Posterior cingulate gyrus (tissue), 11 donors: Measurements from ENCODE around the gene PNPLA5.
"Not testable (repeated sequence)": the region's sequence is repeated elsewhere in the genome, so short reads cannot be mapped to it uniquely, and the experiment has no call there.

Source experiments
- DNase-seq, 10 donors: peaks; one replicate each; pipeline versions ENCODE4 v3.0.0 to v3.0.0-alpha.2; 2020 to 2021; ENCODE audit warnings: mixed read lengths in 3 of 10
- intact Hi-C: fragments of 100-400 bp; cut with DNase I; formaldehyde crosslinking; loops from one replicate; pipeline ENCODE4 v1.15.1; 2023

Gene PNPLA5

DNA sequence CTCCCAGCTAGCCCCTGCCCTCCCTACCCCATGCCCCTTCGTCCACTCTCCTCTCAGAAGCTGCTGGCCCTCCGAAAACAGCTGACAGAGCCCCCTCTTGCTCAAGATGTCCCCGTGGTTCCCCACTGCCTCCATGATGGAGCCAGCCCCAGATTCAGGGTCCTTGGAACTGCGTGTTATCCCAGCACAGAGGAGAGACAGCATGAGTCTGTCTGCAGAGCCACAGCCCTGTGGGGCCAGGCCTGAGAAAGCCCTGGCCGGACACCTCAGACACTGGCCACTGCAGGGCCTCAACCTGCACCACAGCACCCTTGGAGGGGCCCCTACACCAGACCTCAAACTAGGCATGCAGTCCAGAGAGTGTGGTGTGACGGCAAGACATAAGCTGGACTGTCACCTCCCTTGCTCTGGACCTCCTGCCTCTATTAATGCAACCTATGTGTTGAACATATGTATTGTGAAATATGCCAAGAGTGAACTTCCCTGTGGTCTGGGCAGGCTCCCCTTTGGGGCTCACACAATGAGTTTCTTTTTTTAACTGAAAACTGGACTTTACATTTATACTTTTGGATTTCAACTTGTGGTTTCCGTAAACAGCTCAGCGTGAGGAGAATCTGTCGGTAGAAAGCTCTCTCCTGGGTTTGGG is 9.6 kb downstream of the PNPLA5 start:
- peak in 4 of 10 donors; percentile 18 to 67 (median 41) for DNase-seq
- intact Hi-C loops = no loop called here

DNA sequence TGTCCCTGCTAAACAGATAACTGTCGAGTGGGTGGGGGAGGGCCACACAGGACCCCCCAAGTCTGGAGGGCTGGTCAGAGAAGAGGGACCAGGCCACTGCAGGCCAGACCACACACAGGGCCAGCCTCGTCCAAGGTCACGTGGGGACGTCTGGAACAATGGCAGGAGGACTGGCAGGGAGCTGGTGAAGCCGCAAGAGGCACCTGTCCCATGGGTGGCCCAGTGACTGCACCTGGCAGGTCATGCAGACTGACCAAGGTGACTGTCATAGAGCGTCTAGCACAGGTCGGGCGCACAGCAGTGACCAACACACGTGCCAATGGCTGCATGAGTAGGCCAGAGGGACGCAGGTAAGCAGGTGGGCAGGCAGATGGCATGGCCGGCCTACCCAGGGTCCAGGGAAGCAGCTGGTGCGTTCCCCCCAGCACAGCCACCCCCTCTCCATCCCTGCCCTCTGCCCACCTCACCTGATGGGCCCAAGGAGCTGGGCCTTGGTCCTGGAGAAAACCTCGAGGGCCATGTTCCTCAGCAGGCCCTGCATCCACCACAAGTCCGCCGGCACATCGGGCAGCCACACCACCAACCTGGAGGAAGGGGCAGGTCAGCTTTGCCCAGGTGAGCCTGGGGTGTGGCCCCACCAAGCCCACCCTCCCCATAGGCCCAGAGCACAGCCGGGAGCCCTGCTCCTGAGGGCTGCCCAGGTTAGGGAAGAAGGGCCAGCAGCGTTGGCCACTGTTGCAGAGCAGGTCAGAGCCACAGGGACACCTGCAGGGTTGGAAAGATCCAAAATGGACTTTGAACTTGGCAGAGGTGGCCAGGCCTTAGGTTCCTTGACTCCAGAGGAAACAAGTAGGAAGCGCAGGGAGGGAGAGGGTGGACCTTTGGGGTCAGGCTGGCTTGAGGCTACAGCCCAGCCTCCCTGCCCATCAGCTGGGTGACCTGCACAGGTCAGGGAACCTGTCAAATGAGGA is 10.4 kb downstream of the PNPLA5 start:
- intact Hi-C loops = no loop called here
- DNase-seq = peak in 5 of 10 donors; percentile 6 to 76 (median 39)

DNA sequence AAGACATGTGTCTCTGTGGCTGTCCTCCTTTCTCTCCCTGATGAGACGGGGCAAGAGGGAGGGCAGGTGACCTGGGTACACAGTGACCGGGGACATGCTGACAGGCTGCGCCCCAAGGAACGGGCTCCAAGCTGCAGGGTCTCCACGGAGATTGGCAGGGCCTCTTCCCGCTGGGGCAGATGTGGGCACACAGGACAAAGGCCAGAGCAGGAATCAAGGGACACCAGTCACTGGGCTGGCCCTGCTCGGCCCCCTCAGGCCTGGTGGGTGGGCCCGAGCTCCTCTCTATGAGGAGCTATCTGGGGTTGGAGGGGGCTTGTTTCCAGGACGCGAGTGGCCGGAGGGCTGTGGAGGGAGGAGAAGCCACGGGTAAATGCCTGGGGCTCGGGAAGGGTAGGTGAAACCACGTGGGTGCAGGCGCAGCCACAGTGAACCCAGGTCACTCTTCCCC is 11.2 kb downstream of the PNPLA5 start:
- peak in 4 of 10 donors; percentile 1 to 74 (median 31) for DNase-seq
- intact Hi-C loops = no loop called here

DNA sequence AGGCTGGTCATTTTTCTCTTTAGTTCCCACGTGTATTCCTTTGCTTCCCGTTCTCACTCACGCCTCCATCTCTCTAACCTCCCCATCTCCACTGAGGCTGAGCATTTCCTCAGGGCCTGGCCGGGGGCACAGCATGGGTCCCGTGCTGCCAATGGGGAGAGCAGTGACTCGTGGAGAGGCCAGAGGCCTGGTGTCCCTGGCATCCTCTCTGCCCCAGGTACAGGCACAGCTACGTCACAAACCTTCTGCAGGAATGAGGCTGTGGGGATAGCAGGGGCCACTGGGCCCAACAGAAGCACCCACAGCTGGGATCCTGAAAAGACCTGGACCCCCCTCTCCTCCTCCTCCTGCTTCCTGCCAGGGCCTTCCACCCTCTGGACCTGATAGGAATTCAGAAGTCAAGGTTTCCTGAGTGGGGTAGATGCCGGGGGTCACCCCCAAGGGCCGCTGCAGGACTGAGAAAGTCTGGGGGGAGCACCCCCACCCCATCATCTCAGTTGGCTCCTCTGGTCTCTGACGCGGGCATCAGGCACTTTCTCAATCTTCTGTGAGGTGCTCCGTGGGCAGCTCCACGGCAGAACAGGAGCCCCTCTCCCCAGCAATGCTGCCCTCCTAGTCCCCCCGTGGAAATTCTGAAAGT is 11.8 kb downstream of the PNPLA5 start:
- peak in 3 of 10 donors; percentile 2 to 75 (median 56) for DNase-seq
- intact Hi-C loops = no loop called here

DNA sequence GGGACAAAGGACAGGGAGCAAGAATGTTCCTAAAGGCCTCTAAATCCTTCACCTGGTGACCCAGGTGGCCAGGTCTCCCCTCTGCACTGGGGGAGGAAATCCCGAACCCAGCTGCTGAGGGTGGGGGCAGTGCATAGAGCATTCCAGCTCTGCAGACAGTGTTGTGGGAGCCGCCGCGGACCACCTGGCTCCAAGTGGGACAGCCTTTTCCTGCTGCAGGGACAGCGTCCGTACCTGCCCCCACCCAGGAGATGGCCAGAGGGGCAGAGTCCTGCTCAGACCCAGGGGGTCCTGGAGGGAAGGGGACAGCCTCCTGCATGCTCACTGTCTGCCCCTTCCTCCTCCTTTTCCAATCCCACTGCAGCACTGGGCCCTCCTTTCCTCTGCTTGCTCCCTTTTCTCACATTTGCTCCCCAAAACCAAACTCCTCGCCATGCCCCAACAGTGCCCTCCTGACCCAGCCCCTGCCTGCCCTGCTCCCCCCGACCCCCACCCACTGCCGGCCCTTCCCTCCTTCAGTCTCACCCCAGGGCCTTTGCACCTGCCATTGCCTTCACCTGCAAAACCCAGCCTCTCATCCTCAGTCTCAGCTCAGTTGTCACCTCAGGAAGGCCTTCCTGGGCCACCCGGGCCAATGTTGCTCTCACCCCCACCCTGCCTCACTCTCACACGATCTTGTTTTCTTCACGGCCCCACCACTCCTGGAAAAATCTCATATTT is 12.8 kb downstream of the PNPLA5 start:
- intact Hi-C loops = no loop called here
- peak in 4 of 10 donors; percentile 6 to 62 (median 45) for DNase-seq

DNA sequence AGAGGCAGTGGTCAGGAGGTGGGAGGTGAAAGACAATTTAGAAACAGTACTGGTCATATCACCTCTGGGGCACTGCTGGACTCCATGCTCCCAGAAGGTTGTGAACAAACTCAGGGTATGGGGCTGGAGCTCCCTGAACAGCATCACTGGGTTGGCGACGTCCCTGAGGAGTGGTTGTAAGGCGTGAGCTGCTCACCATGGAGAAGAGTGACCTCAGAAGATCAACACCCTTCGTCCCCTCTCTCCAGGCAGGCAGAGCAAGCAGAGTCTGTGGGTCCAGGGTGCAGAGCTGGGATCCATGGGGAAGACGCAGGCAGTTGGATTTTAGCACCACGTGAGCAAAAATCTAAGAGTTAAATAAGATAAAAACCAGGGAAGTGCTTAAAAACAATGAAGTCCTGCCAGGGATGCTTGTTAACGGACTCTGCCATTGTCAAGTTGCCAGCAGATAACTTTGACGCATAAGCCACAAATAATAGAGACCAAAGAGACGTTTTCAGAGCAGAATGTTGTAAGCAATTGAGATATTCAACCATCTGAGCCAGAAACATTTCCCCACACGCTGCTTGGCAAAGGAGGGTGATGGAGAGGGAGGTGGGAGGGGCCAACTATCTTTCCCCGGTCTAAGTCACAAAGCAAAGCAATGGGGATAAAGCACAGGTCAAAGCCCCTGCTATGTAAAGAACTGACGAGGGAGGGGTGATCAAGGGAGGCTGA is 13.6 kb downstream of the PNPLA5 start:
- peak in 2 of 10 donors; percentile 48 to 53 for DNase-seq
- intact Hi-C loops = no loop called here

DNA sequence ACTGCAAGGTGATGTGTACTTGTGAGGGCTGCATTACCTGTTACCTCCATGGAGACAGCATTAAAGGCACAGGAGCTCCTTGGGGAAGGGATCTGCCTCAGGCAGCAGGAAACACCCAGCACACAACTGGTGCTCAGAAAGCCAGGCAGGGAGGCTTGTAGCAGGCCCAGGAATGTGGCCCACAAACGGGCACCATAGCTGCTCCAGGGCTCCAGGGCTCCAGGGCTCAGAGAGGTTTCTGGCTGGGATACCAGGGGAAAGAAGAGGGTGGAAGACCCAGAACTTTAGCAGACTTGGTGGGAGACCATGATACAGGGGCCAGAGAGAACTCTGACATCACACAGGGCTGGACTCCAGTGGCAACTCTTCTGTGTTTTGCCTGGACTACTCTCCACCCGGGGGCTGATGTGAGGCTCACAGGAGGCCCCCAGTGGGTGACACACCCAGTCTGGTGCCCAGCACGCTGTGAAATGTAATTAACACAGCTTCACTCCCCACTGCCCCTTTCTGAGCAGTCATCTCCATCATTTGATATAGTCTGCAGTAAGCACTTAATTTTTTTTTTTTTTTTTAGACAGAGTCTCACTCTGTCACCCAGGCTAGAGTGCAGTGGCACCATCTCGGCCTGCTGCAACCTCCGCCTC is 14.8 kb downstream of the PNPLA5 start:
- DNase-seq = peak in 2 of 10 donors; percentile 1 to 59
- intact Hi-C loops = no loop called here

DNA sequence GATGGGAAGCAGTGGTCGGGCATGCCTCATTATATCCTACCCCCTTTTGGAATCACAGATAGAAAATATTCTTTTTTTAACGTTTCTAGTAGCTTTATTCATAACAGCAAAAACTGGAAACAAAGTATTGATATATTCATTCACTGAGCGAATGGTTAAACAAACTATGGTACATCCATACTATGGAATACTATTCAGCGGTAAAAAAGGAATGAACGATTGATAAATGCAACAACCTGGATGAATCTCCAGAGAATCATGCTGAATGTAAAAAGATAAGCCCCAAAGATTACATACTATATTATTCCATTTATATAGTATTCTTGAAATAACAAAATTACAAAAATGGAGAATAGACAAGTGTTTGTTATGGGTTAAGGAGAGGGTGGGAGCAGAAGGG is 22.0 kb downstream of the PNPLA5 start:
- DNase-seq = no peak
- intact Hi-C loops = no loop called here

DNA sequence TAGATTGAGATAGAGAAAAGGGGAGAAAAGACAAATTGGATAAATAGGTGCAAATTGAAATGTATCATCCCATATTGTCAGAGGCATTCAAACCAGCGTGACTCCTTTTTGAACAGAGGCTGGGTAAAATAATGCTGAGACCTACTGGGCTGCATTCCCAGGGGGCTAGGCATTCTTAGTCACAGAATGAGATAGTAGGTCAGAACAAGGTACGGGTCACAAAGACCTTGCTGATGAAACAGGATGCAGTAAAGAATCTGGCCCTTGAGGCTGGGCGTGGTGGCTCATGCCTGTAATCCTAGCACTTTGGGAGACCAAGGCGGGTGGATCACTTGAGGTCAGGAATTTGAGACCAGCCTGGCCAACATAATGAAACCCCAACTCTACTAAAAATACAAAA is 22.8 kb downstream of the PNPLA5 start:
- DNase-seq, intact Hi-C loops: not testable (repeated sequence)

DNA sequence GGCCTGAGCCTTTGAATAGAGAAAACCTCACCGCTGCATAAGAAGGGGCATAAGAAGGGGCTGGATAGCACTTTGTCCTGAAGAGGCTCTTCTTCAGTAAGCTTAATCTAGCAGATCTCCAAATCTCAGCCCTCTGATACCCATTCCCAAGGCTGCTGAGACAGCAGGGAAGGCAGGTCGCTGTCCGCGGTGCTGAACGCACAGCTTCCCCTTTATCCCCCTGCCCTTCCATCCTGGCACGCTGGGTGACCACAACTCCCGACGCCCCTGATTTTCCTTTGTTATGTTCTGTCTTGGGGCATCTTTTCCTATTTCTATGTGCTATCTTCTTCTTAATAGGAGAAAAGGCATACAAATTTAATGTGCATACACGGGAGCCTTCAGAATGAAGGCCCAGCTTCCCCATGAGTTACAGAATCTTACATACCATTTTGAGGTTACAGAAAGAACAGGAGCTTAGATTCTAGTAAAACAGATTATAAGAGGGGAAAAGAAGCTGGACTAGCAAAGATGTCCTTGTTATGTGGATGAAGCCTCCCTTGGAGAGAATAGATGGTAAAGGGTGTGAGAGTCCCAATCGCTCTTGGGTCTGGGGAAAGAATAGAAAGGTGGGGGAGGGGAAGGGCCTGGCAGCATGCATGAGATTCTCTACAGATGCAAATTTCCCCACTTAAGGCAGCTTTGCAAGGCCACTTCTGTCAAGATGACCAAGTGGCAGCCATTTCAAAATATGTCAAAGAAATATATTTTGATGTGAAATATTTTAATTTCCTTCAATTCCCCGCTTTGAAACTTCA is 23.8 kb downstream of the PNPLA5 start:
- DNase-seq = peak in 6 of 10 donors; percentile 8 to 75 (median 49)
- intact Hi-C loops = no loop called here

DNA sequence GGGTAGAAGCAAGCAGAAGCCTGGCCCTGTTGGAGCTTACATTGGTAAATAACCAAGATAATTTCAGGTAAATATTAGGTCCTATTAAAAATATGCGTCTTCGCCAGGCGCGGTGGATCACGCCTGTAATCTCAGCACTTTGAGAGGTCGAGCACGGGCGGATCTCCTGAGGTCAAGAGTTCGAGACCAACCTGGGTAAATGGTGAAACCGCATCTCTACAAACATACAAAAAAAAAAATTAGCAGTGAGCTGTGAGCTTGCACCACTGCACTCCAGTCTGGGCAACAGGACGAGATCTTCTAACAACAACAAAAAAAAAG is 29.0 kb downstream of the PNPLA5 start:
- intact Hi-C loops = no loop called here
- DNase-seq = no peak

DNA sequence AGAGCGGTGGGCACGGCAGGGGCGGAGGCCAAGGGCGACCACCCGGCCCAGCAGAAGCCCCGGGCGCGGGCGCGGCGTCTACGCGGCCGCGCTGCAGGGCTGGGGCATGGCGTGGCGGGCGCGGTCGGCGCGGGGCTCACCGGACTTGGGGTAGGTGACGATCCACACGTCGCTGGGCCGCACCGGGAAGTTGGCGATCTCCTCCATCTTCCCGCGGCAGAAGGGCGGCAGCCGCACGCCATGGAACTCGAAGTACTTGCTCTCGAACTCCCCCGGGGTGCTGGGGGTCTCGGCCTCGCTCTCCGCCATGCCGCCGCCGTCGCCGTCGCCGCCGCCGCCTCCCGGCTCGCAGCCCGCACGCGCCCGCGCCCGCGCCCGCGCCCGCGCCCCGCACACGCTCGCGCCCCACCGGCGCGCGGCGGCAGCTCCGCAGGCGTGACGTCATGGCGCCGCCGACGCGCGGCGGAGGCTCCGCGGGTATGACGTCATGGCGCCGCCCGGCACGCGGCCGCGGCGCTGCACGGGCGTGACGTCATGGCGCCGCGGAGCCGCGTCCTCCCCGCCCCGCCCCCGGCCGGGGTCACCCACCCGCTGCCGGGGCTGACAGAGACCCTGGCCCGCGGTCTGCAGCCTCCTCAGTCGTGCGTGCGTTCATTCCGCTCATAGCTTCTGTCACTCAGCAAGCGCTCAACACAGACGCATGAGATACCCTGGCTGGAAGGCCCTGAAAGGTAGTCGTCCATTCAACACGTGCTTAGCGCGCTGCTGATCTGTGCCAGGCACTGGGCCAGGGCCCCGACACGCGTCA is 29.5 kb downstream of the PNPLA5 start, which contains the start of gene SULT4A1:
Gene SULT4A1, minus strand, starts transcription at position 440 of the 808 bp plus-strand sequence. Its CDS starts 131 bp downstream, at position 309.
- intact Hi-C loops = no loop called here
- DNase-seq = peak in 5 of 10 donors; percentile 10 to 92 (median 80)

DNA sequence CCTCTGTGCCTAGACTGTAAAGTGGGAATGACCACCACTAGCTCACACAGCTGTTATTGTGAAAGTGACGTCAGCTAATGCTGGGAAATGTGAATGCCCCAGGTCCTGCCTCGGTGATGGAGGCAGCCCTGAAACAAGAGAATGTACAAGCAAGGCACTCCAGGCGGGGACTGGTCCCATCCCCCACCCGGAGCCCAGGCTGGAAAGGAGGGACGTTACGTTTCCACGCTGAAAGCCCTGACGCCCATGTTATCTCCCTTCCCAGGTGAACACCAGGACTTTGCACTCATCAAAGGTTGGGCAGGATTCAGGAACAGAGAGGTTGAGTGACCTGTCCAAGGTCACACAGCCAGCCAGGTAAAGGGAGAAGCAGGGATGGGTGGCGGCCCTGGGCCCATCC is 30.3 kb downstream of the PNPLA5 start:
- intact Hi-C loops = no loop called here
- peak in 7 of 10 donors; percentile 32 to 93 (median 55) for DNase-seq

DNA sequence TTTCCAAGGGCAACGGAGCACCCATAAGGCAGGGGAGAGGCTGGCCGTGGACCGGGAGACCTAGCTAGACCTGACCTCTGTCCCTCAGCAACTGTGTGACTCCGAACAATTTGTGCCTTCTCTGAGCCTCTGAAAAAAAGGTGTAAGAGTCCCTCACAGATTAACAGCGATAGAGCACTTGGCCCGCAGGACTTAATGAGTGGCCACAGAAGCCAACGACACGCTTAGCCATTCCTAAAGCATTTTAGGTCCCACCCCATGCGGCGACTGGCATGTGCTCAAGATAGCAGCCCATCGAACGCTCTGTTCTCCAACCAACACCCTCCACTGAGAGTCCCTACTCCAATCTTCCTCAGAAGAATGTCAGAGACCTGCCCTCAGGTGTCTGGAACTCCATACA is 31.0 kb downstream of the PNPLA5 start:
- intact Hi-C loops = no loop called here
- DNase-seq = peak in 1 of 10 donors; percentile 48

DNA sequence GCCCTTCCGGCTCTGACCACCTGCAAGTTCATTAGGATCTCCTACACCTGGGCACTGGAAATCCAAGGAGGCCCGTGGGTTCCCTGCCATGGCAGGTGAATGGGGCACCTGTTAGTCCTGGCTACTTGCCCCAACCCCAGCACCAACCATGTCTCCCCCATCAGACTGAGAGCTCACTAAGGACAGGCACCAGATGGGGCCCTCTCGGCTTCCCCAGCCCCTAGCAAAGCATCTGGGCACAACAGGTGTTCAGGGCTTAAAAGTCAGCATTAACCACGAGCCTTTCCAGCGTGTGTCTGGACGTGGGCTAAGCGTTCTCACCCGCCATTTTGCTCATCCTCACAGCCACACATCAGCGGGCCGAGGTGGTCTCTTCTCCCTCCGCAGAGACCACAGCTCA is 31.7 kb downstream of the PNPLA5 start:
- DNase-seq = peak in 2 of 10 donors; percentile 57 to 67
- intact Hi-C loops = no loop called here

DNA sequence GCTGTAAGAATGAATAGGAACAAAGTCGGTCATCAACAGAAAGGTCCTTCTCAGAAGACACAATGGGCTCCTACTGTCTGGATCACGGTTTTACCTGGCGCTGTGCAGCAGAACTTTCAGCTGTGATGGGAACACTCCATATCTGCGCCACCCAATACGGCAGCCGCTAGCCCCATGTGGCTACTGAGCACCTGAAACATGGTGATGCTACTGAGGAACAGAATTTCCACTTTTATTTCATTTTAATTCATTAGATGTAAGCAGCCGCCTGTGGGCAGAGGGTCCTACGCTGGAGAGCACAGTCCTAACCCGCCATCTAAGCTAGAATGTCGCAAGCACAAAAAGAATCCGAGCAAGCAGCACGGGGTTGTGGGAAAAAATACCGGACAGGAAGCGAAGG is 32.2 kb downstream of the PNPLA5 start:
- DNase-seq = peak in 2 of 10 donors; percentile 0 to 64
- intact Hi-C loops = no loop called here

DNA sequence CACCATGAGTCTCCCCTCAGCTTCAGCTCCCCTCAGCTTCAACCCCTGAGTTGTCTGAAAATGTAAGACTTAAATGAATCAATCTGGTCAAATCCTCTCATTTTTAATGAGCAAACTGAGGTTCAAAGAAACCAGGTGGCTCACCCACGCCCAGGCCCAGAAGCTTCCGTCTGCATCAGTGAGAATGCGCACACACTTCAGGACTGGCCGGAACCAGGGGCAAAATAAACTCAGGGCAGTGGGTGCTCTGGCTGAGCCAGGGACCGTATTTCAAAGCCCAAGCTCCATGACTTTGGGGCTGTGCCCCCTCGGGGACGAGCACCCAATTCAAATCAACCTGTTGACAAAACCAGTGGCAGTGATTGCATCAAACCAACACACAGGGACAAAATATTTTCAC is 32.6 kb downstream of the PNPLA5 start:
- DNase-seq = peak in 2 of 10 donors; percentile 6 to 55
- intact Hi-C loops = no loop called here
